Keratinocyte (primary cell): ENCODE data around the gene TPK1. TPM values are rescaled to one million over a fixed set of nuclear protein-coding genes. Genes with fewer than 3 reads are reported as not detected.

Source experiments
- DNase-seq: peaks from one replicate; pipeline ENCODE4 v3.0.0-alpha.2; 2011; ENCODE audit warnings: low read depth, missing footprints, low spot score
- FAIRE-seq: peaks from 2 replicates; lab custom pipeline; 2011; peaks lifted over from hg19 to GRCh38; lab: Jason Lieb, UNC
- H2AFZ ChIP-seq: 2 replicates; pipeline ENCODE4 v1.6.0; 2012; ENCODE audit warnings: low read length, control low read depth, inconsistent platforms; ENCODE audit not compliant: control insufficient read depth
- H3K27ac ChIP-seq: 2 replicates; pipeline ENCODE4 v1.5.1; 2011; ENCODE audit warnings: low read length; ENCODE audit not compliant: control insufficient read depth, insufficient read depth
- H3K27me3 ChIP-seq: 3 replicates; pipeline ENCODE4 v1.6.0; 2011; ENCODE audit warnings: low read length; ENCODE audit not compliant: control insufficient read depth, insufficient read depth; ENCODE audit errors: extremely low read depth
- H3K36me3 ChIP-seq, 2 experiments: 2 replicates in 1 of 2; 3 replicates in 1 of 2; pipeline ENCODE4 v1.5.1; 2011; ENCODE audit warnings: low read length in 2 of 2, mild to moderate bottlenecking in 1 of 2; ENCODE audit not compliant: control insufficient read depth in 2 of 2, insufficient read depth in 2 of 2; ENCODE audit errors: extremely low read depth in 1 of 2
- H3K4me1 ChIP-seq: 3 replicates; pipeline ENCODE4 v1.5.1; 2011; ENCODE audit warnings: low read length; ENCODE audit not compliant: control insufficient read depth, insufficient read depth; ENCODE audit errors: extremely low read depth
- H3K4me2 ChIP-seq: 3 replicates; pipeline ENCODE4 v1.6.0; 2011; ENCODE audit warnings: low read depth, low read length; ENCODE audit not compliant: control insufficient read depth, insufficient read depth; ENCODE audit errors: extremely low read depth
- H3K4me3 ChIP-seq, 3 experiments: fragments of 200-600 bp in 1 of 3; sonication (generic) in 1 of 3; 2 replicates in 2 of 3; 3 replicates in 1 of 3; pipeline ENCODE4 v1.5.1; 2011 to 2016; ENCODE audit warnings: low read length in 3 of 3, mild to moderate bottlenecking in 3 of 3, control low read depth in 2 of 3, inconsistent platforms in 1 of 3, low read depth in 1 of 3, mixed read lengths in 1 of 3, mixed run types in 1 of 3, moderate library complexity in 1 of 3; ENCODE audit not compliant: control insufficient read depth in 2 of 3, insufficient read depth in 2 of 3; ENCODE audit errors: extremely low read depth in 1 of 3
- H3K79me2 ChIP-seq: 2 replicates; pipeline ENCODE4 v1.6.0; 2012; ENCODE audit warnings: low read length; ENCODE audit not compliant: control insufficient read depth, insufficient read depth
- H3K9ac ChIP-seq: 3 replicates; pipeline ENCODE4 v1.6.0; 2011; ENCODE audit warnings: low read length; ENCODE audit not compliant: control insufficient read depth, insufficient read depth; ENCODE audit errors: extremely low read depth
- H3K9me1 ChIP-seq: 3 replicates; pipeline ENCODE4 v1.6.0; 2011; ENCODE audit warnings: low read length; ENCODE audit not compliant: control insufficient read depth, insufficient read depth; ENCODE audit errors: extremely low read depth
- H3K9me3 ChIP-seq: 2 replicates; pipeline ENCODE4 v1.5.1; 2012; ENCODE audit warnings: low read depth, low read length; ENCODE audit not compliant: control insufficient read depth
- H4K20me1 ChIP-seq: 3 replicates; pipeline ENCODE4 v1.6.0; 2011; ENCODE audit warnings: low read length; ENCODE audit not compliant: control insufficient read depth, insufficient read depth; ENCODE audit errors: extremely low read depth
- EZH2 ChIP-seq: IDR thresholded peaks from one replicate; pipeline ENCODE4 v1.6.1; 2012; ENCODE audit warnings: inconsistent platforms, mild to moderate bottlenecking, low read length, moderate library complexity
- dilution Hi-C: fragments of 300-500 bp; cut with MboI; formaldehyde crosslinking; loops from one replicate; pipeline ENCODE4 v1.7.0; 2020; ENCODE audit warnings: low sequenced_read_pairs; ENCODE audit not compliant: extremely low pct_ligation_motif_present
- polyA plus RNA-seq, 5 experiments: library from polyadenylated mRNA; depleted of rRNA in 3 of 5; stranded (reverse) in 3 of 5; stranded (forward) in 1 of 5; unstranded in 1 of 5; fragments of >200 nt; gene quantifications; 1 replicate in 1 of 5; 2 replicates in 3 of 5; 3 replicates in 1 of 5; pipeline versions ENCODE4 v1.2.1 to v1.2.3, GENCODE V29; 2011 to 2012; ENCODE audit warnings: missing spikeins in 2 of 5, low read depth in 1 of 5, low replicate concordance in 1 of 5
- TF ChIP-seq, protein P1 (sequence below), 3 experiments: IDR thresholded peaks in 1 of 3; conservative IDR thresholded peaks in 1 of 3; optimal IDR thresholded peaks in 1 of 3; 2 replicates in 2 of 3; 3 replicates in 1 of 3; pipeline versions ENCODE3 to v1.5.1; 2011; ENCODE audit warnings: low read length in 3 of 3, mild to moderate bottlenecking in 3 of 3, moderate library complexity in 2 of 3, control low read depth in 1 of 3, inconsistent platforms in 1 of 3; ENCODE audit not compliant: insufficient read depth in 2 of 3; ENCODE audit errors: extremely low read depth in 1 of 3

TPK1 gene
- polyA plus RNA-seq, 1 donor (not counting 4 experiments of a cell fraction or from before 2014, with no cell fraction given) = 1.9 TPM

GRCh38 chr7:144481833-144482232 is 354.0 kb downstream of the TPK1 start:
- no peaks in the 10 kb centered on the region for H4K20me1 ChIP-seq
- H3K79me2 ChIP-seq = no peaks in the 10 kb centered on the region
- H3K9me1 ChIP-seq = no peaks in the 10 kb centered on the region
- H3K4me2 ChIP-seq = no peak overlapping the region
- no peaks in the 10 kb centered on the region for H3K9me3 ChIP-seq
- no peak overlapping the region for H2AFZ ChIP-seq
- H3K4me3 ChIP-seq = no peak overlapping the region
- no peaks in the 10 kb centered on the region for H3K27me3 ChIP-seq
- no peaks in the 10 kb centered on the region for H3K36me3 ChIP-seq
- no peaks in the 10 kb centered on the region for H3K4me1 ChIP-seq
- no peak overlapping the region for H3K27ac ChIP-seq
- H3K9ac ChIP-seq = no peak overlapping the region
- FAIRE-seq (no peak), DNase-seq (no peak)
- no peak for TF ChIP-seq EZH2
- TF ChIP-seq, protein P1, sequence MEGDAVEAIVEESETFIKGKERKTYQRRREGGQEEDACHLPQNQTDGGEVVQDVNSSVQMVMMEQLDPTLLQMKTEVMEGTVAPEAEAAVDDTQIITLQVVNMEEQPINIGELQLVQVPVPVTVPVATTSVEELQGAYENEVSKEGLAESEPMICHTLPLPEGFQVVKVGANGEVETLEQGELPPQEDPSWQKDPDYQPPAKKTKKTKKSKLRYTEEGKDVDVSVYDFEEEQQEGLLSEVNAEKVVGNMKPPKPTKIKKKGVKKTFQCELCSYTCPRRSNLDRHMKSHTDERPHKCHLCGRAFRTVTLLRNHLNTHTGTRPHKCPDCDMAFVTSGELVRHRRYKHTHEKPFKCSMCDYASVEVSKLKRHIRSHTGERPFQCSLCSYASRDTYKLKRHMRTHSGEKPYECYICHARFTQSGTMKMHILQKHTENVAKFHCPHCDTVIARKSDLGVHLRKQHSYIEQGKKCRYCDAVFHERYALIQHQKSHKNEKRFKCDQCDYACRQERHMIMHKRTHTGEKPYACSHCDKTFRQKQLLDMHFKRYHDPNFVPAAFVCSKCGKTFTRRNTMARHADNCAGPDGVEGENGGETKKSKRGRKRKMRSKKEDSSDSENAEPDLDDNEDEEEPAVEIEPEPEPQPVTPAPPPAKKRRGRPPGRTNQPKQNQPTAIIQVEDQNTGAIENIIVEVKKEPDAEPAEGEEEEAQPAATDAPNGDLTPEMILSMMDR (optimal IDR thresholded peaks at IDR 0.05 in 1 of 3, IDR thresholded peaks at IDR 0.05 in 1 of 3, conservative IDR thresholded peaks at IDR 0.05 in 1 of 3; ENCODE audit: extremely low read depth in 1 of 3, insufficient read depth in 2 of 3, low read length in 3 of 3) = no peak
- dilution Hi-C loops = no loop called here

DNA sequence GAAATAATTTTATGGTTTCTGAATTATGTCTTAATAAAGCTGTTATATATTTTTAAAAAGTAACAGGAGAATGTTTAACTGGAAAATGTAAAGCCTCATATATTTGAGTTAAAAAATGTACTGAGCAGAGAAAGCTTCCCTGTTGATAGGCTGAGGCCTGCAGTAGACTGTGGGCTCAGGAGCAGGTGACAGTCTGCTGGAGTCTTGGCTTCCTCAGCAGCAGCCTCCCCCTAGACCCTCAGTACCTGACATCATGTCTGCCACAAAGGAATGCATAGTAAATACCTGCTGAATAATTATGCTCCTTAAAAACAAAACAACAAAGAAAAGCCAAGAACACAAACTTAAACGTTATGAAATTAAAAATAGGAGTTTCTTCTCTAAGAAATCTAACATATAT is 358.5 kb downstream of the TPK1 start:
- no peaks in the 10 kb centered on the region for H3K27me3 ChIP-seq
- H3K9ac ChIP-seq = no peak overlapping the region
- no peaks in the 10 kb centered on the region for H3K36me3 ChIP-seq
- no peaks in the 10 kb centered on the region for H3K9me1 ChIP-seq
- no peak overlapping the region for H3K27ac ChIP-seq
- H4K20me1 ChIP-seq = no peaks in the 10 kb centered on the region
- no peaks in the 10 kb centered on the region for H3K79me2 ChIP-seq
- H2AFZ ChIP-seq = no peak overlapping the region
- H3K4me3 ChIP-seq = no peak overlapping the region
- no peaks in the 10 kb centered on the region for H3K9me3 ChIP-seq
- DNase-seq (no peak), FAIRE-seq (no peak)
- H3K4me2 ChIP-seq = no peak overlapping the region
- dilution Hi-C loops = no loop called here
- no peaks in the 10 kb centered on the region for H3K4me1 ChIP-seq
- TF ChIP-seq, protein P1 (optimal IDR thresholded peaks at IDR 0.05 in 1 of 3, IDR thresholded peaks at IDR 0.05 in 1 of 3, conservative IDR thresholded peaks at IDR 0.05 in 1 of 3; ENCODE audit: extremely low read depth in 1 of 3, insufficient read depth in 2 of 3, low read length in 3 of 3) = no peak
- no peak for TF ChIP-seq EZH2
